OCI-LY1 (cell line): ENCODE measurements around the gene CTNNBL1.

Source experiments
- H2AFZ ChIP-seq: fragments of 200-600 bp; sonication (generic), shearing (Covaris generic); 2 replicates; pipeline ENCODE4 v1.6.0; 2014; ENCODE audit warnings: antibody characterized with exemption, mild to moderate bottlenecking, low read length
- H3F3A ChIP-seq: fragments of 200-600 bp; sonication (generic), shearing (Covaris generic); 2 replicates; pipeline ENCODE4 v1.6.0; 2014; ENCODE audit warnings: mild to moderate bottlenecking, antibody characterized with exemption, low read length, moderate library complexity; ENCODE audit not compliant: insufficient read depth
- H3K27ac ChIP-seq: fragments of 200-600 bp; sonication (generic); 2 replicates; pipeline ENCODE4 v1.5.1; 2014; ENCODE audit warnings: low read length, mixed run types, mild to moderate bottlenecking, low read depth; ENCODE audit not compliant: poor library complexity, severe bottlenecking
- H3K27me3 ChIP-seq: fragments of 200-600 bp; sonication (generic); 2 replicates; pipeline ENCODE4 v1.6.0; 2014; ENCODE audit warnings: antibody characterized with exemption, mild to moderate bottlenecking, low read length, moderate library complexity; ENCODE audit not compliant: insufficient read depth
- H3K36me3 ChIP-seq: fragments of 200-600 bp; sonication (generic); 2 replicates; pipeline ENCODE4 v1.6.1; 2014; ENCODE audit warnings: mild to moderate bottlenecking, antibody characterized with exemption, low read length, moderate library complexity, mixed read lengths; ENCODE audit not compliant: insufficient read depth
- H3K4me1 ChIP-seq: fragments of 200-600 bp; sonication (generic); 2 replicates; pipeline ENCODE4 v1.5.1; 2014; ENCODE audit warnings: mild to moderate bottlenecking, low read length, moderate library complexity; ENCODE audit not compliant: insufficient read depth, severe bottlenecking
- H3K4me2 ChIP-seq: fragments of 200-600 bp; sonication (generic), shearing (Covaris generic); 2 replicates; pipeline ENCODE4 v1.6.1; 2014; ENCODE audit warnings: low read length
- H3K4me3 ChIP-seq: fragments of 200-600 bp; sonication (generic); 2 replicates; pipeline ENCODE4 v1.5.1; 2014; ENCODE audit warnings: low read length, low read depth, mild to moderate bottlenecking, mixed read lengths; ENCODE audit not compliant: poor library complexity, severe bottlenecking
- H3K79me2 ChIP-seq: fragments of 200-600 bp; shearing (Covaris generic); 2 replicates; pipeline ENCODE4 v1.6.1; 2016; ENCODE audit warnings: mixed run types, low read length, mixed read lengths; ENCODE audit not compliant: insufficient read depth
- H3K9ac ChIP-seq: fragments of 200-600 bp; sonication (generic), shearing (Covaris generic); 2 replicates; pipeline ENCODE4 v1.6.1; 2014; ENCODE audit warnings: mild to moderate bottlenecking, low read length, mixed read lengths
- H3K9me2 ChIP-seq: fragments of 200-600 bp; sonication (generic), shearing (Covaris generic); 2 replicates; pipeline ENCODE4 v1.6.1; 2014; ENCODE audit warnings: low read depth, mild to moderate bottlenecking, low read length, mixed read lengths
- H3K9me3 ChIP-seq: fragments of 200-600 bp; shearing (Covaris generic); 2 replicates; pipeline ENCODE4 v1.6.1; 2014; ENCODE audit warnings: low read length, mixed read lengths
- H4K20me1 ChIP-seq: fragments of 200-600 bp; sonication (generic), shearing (Covaris generic); 2 replicates; pipeline ENCODE4 v1.6.0; 2016; ENCODE audit warnings: mild to moderate bottlenecking, low read length; ENCODE audit not compliant: insufficient read depth
- CTCF ChIP-seq: fragments of 200-600 bp; sonication (generic), shearing (Covaris generic); IDR thresholded peaks from 2 replicates; pipeline ENCODE4 v1.5.1; 2017; ENCODE audit warnings: mild to moderate bottlenecking, antibody characterized with exemption, low read length, moderate library complexity, mixed read lengths
- EZH2 ChIP-seq: fragments of 200-600 bp; sonication (generic), shearing (Covaris generic); IDR thresholded peaks from 2 replicates; pipeline ENCODE4 v1.8.0; 2017; ENCODE audit warnings: borderline replicate concordance, mixed run types, mild to moderate bottlenecking, antibody characterized with exemption, low read length, moderate library complexity, mixed read lengths

Gene CTNNBL1

GRCh38 chr20:37822141-37822601, 128.3 kb downstream of the CTNNBL1 start:
- Histone ChIP-seq H3K9ac (no peak overlapping the region), H3K9me3 (no peaks in the 10 kb centered on the region), H3K4me2 (no peak overlapping the region), H3K27me3 (no peaks in the 10 kb centered on the region), H2AFZ (no peak overlapping the region), H3K9me2 (no peaks in the 10 kb centered on the region), H3K79me2 (no peaks in the 10 kb centered on the region), H4K20me1 (no peaks in the 10 kb centered on the region), H3K27ac (no peak overlapping the region), H3K4me3 (no peak overlapping the region), H3F3A (no peaks in the 10 kb centered on the region), H3K4me1 (no peaks in the 10 kb centered on the region), H3K36me3 (no peaks in the 10 kb centered on the region)
- TF ChIP-seq EZH2 = no peak

GRCh38 chr20:37823296-37823980, 129.6 kb downstream of the CTNNBL1 start:
- Histone ChIP-seq H3K4me1 (no peaks in the 10 kb centered on the region), H3F3A (no peaks in the 10 kb centered on the region), H2AFZ (no peak overlapping the region), H3K27me3 (no peaks in the 10 kb centered on the region), H3K79me2 (no peaks in the 10 kb centered on the region), H4K20me1 (no peaks in the 10 kb centered on the region), H3K27ac (no peak overlapping the region), H3K4me3 (no peak overlapping the region), H3K9me2 (no peaks in the 10 kb centered on the region), H3K4me2 (no peak overlapping the region), H3K9me3 (no peaks in the 10 kb centered on the region), H3K9ac (no peak overlapping the region), H3K36me3 (no peaks in the 10 kb centered on the region)
- TF ChIP-seq EZH2 (no peak), CTCF (no peak)

- H3K27ac ChIP-seq = no peak overlapping the region
- TF ChIP-seq CTCF = no peak
- TF ChIP-seq EZH2 = no peak
- H3K36me3 ChIP-seq = no peaks in the 10 kb centered on the region
- no peaks in the 10 kb centered on the region for H4K20me1 ChIP-seq
- H3K9ac ChIP-seq = no peak overlapping the region
- H2AFZ ChIP-seq = no peak overlapping the region
- H3K9me2 ChIP-seq = no peaks in the 10 kb centered on the region
- H3K4me1 ChIP-seq = no peaks in the 10 kb centered on the region
- H3K27me3 ChIP-seq = no peaks in the 10 kb centered on the region
- no peaks in the 10 kb centered on the region for H3K9me3 ChIP-seq
- H3K4me3 ChIP-seq = no peak overlapping the region
- H3K79me2 ChIP-seq = no peaks in the 10 kb centered on the region
- H3F3A ChIP-seq = no peaks in the 10 kb centered on the region
- no peak overlapping the region for H3K4me2 ChIP-seq
Measured at GRCh38 chr20:37827605-37828004, 133.8 kb downstream of the CTNNBL1 start.

- no peaks in the 10 kb centered on the region for H3K9me2 ChIP-seq
- H2AFZ ChIP-seq = no peak overlapping the region
- no peaks in the 10 kb centered on the region for H3K9me3 ChIP-seq
- H3K4me3 ChIP-seq = no peak overlapping the region
- no peak overlapping the region for H3K27ac ChIP-seq
- H3K36me3 ChIP-seq = no peaks in the 10 kb centered on the region
- H3K79me2 ChIP-seq = no peaks in the 10 kb centered on the region
- TF ChIP-seq EZH2 (no peak), CTCF (no peak)
- no peak overlapping the region for H3K4me2 ChIP-seq
- no peaks in the 10 kb centered on the region for H3K27me3 ChIP-seq
- no peaks in the 10 kb centered on the region for H4K20me1 ChIP-seq
- H3K4me1 ChIP-seq = no peaks in the 10 kb centered on the region
- H3K9ac ChIP-seq = no peak overlapping the region
- no peaks in the 10 kb centered on the region for H3F3A ChIP-seq
Measured at GRCh38 chr20:37828684-37829083, 134.9 kb downstream of the CTNNBL1 start.
